GM19452 (cell line): Measurements from ENCODE around the gene KRT85.

Experiments
- ATAC-seq: cut with Tn5 transposase; IDR thresholded peaks from one replicate; pipeline ENCODE4 v1.9.1; 2021; ENCODE audit not compliant: unreplicated experiment

Gene KRT85

DNA sequence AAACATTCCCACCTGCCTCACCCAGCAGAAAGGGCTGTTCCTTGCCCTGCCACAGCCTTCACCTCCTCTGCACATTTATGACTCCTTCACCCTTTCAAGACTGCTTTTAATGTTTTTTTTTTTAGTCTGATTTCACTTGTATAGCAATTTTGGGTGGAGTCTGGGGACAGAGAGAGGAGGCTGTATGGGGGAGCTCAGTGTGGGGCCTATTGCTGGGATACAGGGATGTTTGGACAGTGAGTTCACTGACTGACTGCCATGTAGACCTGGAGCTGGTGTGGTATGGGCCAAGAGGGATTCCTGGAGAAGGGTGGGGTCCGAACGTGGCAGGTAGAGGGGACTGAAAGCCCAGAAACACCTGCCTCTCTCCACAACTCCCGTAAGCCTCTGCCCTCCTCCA lies 1.9 kb upstream of the KRT85 start:
- no peak for ATAC-seq

DNA sequence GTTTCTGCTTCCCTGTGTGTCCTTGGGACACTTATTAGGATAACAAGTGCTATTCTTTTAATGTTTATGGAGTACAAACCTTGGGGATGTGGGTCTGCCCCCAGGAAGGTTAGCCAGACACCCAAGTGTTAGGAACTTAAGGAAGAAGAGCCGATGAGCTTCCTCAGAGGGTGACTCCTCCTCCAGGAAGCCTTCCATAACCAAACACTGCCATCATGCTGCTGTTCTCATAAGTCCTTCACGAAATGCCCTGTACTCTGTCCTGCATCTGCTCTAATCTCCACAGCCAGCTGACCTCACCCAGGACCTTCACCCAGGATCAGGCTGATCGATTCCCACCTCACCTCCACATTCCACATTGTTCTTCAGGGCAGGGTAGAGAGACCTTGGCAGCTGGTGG lies 1.2 kb upstream of the KRT85 start:
- no peak for ATAC-seq

- no peak for ATAC-seq
Measured at GRCh38 chr12:52367876-52368275, 595 bp upstream of the KRT85 start.

DNA sequence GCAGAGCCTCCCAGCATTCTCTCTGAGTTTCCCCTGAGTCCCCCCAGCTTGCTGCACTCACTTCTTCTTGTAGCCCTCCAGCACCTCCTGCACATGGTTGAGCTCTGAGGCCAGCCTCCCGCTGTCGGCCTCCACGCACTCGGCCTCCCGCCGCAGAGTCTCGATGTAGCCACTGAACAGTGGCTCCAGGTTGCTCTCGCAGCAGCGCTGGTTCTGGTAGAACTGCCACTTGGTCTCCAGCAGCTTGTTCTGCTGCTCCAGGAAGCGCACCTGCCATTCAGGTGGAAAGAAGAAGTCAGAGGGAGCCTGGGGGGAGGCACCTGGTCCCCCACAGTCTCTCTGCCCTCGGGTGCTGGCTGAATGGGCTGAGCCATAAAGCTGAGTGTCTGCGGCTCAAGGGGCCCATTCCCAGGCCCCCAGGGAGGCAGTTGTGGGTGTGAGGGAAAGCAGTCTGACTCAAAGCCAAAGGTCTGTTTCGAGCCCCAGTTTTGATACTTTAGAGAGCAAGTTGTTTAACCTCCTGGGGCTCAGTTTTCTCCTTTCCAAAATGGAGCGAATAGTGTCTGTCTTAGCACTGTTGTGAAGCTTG lies 2.3 kb downstream of the KRT85 start:
- no peak for ATAC-seq

DNA sequence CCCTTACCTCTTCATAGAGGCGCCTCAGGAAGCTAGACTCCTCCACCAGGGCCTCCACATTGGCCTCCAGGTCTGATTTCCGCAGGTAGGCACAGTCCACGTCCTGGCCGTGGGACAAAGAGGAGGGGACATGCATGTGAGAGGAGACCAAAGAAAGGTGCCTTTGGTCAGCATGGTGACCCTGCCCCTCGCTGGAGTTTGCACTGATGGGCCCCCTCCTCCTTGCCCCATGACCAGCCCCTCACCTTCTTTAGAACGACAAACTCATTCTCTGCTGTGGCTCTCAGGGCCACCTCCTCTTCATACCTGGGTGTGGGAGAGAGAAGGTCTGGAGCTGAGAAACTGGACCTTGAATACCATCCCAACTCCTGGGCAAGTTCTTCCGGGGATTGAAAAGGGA lies 3.2 kb downstream of the KRT85 start:
- no peak for ATAC-seq

GRCh38 chr12:52363111-52363679 lies 4.1 kb downstream of the KRT85 start:
- no peak for ATAC-seq

- ATAC-seq, result no peak
Measured at GRCh38 chr12:52362118-52362726, 5.1 kb downstream of the KRT85 start.

GRCh38 chr12:52361553-52361952 lies 5.7 kb downstream of the KRT85 start:
- no peak for ATAC-seq

GRCh38 chr12:52360663-52361271 lies 6.5 kb downstream of the KRT85 start:
- no peak for ATAC-seq

- ATAC-seq, result no peak
Measured at GRCh38 chr12:52360106-52360662, 7.1 kb downstream of the KRT85 start.

- ATAC-seq, result no peak
Measured at GRCh38 chr12:52359621-52360061, 7.6 kb downstream of the KRT85 start.

DNA sequence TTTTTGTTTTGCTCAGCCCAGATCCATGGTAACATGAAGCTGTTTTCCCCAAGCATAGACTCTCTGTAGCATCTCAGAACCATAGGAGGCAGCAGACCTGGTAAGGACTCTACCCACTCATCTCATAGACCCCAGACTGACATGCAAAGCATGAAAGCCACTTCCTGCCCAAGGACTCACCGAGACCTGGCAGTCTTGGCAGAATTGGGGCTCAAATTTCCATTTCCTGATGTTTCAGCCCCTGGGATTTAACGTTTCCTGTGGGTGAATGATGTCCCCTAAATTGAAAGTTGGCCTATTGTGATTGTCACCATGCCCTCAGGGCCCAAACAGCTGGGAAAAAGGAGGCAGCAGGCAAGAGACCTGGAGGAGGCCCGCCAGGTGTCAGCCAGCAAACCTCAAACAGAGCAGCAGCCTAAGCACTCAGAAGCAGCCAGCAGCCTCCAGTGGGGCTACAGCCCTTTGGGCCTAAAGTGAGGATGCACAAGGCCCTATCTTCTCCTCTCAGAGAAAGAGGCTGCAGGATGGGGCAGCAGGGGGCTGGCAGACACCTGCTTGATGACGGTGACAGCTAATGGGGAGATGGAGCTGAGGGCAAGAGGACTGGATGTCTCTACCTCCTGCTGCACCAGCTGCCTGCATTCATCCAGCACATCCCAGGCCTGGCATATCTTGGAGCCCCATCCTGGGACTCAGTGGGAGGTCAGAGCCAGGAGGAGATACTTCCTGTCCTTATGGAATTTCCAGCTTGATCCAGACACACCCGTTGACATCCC lies 8.5 kb downstream of the KRT85 start:
- ATAC-seq, result peak; percentile 98

DNA sequence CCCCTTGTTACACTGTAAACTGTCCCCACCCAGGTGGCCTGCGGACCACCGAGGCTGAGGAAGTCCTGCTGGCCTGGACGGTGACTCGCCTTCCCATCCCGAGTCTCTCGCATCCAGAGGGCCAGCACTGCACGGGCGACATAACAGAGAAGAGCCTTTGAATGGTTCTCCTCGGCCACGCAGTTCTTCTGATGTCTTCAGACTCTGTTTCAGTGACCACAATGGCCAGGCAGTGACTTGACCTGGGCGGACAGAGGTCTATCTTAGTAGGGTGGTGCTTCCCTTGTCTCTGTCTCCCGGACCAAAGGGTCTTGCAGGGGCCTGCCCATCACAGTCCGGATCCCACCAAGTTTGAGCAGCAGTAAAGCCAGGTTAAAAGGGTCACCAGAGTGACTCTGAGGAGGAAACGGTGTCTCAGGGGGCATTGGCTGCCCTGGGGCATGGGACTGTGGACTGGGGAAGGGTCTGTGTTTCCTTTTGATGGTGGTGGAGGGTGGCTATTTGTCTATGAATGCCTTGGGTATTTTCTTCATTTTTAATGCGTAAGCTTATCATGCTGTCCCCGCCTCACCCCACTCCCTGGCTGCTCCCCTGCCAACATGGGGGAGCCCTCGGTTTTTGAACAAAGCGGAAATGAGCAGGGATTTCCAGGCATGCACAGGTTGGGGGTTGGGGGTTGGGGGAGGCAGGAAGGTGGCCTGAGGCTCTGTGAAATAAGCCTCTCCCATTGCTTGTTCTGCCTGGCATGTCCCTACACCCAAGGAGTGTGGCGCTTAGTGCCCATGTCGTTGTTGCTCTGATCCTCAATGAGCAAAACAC lies 10.3 kb downstream of the KRT85 start:
- no peak for ATAC-seq

- ATAC-seq, result no peak
Measured at GRCh38 chr12:52356031-52356761, 11.1 kb downstream of the KRT85 start.

DNA sequence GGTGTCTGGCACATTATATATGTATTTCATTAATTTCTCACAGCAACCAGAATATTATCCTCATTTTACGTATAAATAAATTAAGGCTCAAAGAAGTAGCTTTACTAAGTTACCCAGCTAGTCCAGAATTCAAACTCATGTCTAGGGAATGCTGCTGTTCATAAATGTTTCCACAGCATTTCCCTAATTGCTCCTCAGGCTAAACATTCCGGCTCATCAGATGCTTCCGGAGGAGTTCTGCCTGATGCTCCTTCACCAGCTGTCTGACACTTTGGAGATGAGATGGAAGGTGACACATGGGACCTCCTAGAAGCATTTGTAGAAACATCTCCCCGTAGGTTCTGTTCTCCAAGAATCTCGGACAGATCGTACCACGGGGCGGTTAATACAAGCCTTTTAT lies 12.1 kb downstream of the KRT85 start:
- no peak for ATAC-seq

DNA sequence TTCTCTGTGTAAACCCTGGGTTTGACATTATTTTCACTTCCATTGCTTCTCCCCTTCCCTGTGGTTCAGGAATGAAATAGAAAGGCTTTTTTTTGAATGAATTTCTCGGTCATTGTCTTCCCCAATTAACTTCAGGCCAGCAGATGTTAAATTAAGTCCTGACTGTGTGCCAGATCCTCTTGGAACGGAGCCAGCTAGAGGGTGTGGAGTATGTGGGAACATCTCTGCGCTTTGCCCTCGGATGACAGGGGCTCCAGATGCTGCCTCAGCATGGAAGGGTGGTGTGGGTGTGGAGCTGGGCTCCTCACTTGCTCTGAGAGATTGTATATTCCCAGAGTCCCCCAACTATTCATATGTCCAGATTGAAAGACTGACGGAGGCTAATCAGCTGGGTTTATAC lies 13.1 kb downstream of the KRT85 start:
- ATAC-seq, result no peak

DNA sequence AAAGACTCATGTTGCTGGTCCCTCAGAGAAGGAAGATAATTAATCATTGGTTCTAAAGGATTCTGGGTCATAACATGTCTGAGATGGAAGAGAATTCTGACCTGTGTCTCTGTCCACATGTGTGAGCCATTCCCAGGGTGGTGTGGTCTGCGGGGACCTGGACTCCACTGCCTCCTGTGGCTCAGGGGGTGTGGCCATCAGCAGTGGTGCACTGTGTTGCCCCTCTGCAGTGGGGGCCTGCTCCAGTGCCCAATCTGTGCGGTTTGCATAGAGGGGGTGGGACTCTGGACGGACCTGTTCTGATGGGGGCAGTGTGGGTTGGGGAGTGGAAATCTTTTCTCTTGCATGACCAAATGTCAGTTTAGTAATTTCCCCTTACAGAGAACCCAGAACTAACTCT lies 13.5 kb downstream of the KRT85 start:
- no peak for ATAC-seq

DNA sequence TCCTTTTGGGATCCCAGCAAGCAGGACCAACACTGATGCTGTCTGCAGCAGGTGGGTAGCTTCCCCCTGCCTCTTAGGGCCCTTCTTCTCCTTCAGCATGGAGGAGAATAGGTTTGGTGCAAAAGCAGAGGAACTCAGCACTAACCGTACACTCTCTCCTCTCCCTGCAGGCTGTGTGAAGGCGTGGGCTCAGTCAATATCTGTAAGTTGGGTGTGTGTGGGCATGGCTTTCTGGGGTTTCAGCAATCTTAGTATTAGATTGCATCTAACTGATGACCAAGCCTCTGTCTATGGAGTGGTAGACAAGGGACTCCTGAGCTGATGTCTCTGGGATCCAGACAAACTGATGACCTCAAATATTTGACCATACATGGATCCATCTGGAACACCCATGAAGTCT lies 14.3 kb downstream of the KRT85 start:
- no peak for ATAC-seq

DNA sequence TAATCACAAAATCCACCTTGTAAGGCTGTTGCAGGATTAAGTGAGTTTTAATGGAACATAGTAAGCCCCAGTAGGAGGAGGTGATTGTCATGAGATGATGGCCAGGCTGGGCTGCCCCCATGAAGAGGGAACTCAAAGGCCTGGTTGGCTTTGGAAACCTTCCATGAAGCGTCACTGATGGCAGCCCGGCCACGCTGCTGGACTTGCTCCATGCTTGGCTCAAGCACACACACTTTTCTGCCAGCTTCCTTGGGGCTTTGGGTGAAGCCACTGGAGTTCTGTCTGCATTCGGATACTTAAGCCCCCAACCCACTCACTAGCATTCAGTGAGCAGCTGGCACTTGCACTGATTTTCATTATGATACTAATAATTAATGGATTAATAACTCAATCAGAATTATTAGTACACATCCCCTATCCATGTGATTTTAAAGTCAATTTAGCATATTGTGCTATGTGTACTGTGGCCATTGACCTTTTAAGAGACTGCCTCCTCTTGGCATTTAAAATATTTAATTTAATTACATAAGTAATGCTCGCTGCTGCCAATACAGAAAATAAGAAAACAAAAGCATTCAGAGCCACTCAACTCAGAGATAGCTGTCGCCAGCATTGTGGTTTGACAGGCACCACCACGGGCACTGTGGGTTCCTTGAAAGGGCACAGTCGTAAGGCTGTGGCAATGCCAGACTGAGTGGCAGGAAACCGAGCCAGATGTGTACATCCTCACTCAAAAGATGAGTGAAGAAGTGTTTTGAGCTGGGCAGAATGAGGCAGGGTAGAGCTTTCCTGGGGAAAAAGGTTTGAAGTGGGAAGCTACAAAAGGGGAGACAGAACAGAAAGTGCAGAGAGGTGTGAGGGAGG lies 15.9 kb downstream of the KRT85 start:
- no peak for ATAC-seq
